ENCODE results near the gene TRIM63.

DNA sequence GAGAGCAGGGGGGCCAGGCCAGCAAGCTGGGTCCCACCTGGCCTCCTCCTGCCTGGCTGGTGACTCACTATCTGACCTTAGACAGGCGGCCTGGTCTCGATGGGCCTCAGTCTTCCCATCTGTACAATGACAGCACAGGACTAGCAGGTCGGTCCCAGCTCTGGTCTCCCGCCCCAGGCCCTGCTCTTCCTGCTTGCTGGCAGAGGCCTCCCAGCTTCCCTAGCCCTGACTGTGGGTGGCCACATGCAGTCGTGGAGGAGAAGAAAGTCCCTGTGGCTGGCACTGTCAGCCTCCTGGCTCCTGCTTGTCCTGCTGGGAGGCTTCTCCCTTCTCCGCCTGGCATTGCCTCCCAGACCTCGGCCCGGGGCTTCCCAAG lies 45.0 kb downstream of the TRIM63 start:
- no peak for TF ChIP-seq EZH2 (IDR thresholded peaks at IDR 0.05; ENCODE audit: low read depth)
- TF ChIP-seq, protein P1, sequence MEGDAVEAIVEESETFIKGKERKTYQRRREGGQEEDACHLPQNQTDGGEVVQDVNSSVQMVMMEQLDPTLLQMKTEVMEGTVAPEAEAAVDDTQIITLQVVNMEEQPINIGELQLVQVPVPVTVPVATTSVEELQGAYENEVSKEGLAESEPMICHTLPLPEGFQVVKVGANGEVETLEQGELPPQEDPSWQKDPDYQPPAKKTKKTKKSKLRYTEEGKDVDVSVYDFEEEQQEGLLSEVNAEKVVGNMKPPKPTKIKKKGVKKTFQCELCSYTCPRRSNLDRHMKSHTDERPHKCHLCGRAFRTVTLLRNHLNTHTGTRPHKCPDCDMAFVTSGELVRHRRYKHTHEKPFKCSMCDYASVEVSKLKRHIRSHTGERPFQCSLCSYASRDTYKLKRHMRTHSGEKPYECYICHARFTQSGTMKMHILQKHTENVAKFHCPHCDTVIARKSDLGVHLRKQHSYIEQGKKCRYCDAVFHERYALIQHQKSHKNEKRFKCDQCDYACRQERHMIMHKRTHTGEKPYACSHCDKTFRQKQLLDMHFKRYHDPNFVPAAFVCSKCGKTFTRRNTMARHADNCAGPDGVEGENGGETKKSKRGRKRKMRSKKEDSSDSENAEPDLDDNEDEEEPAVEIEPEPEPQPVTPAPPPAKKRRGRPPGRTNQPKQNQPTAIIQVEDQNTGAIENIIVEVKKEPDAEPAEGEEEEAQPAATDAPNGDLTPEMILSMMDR (conservative IDR thresholded peaks at IDR 0.05): no peak

Data from PC-9 (cell line).